ENCODE results near the gene ACSM3.
A peak's percentile ranks its signal among the peaks of the same experiment; 100 is the strongest.
"Not testable (repeated sequence)": the region's sequence is repeated elsewhere in the genome, so short reads cannot be mapped to it uniquely, and the experiment has no call there.

Gene ACSM3

DNA sequence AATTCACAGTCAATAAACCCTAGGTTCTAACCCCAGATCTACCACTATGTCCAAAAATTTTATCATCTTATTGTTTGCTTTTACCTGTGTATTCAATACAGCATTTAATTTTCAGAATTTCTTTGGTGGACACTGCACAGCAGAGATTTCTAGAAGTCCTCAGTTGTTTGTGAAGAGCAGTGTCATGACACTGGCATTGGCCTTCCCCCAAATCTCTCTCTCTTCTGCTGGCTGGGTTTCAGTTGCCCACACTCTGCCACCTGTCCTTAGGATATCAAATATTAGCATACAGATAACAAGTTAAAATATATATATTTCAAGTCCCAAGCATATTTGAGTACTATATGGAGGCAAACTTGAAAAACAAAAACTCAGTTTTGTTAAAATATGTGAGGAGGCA is 20.2 kb upstream of the ACSM3 start:
- DNase-seq: no peak
- TF ChIP-seq POLR2A (IDR thresholded peaks at IDR 0.05; ENCODE audit: low read length) (no peak), GATA1 (IDR thresholded peaks at IDR 0.05; ENCODE audit: low read depth, low read length) (no peak)

- TF ChIP-seq POLR2A (IDR thresholded peaks at IDR 0.05; ENCODE audit: low read length) (no peak), GATA1 (IDR thresholded peaks at IDR 0.05; ENCODE audit: low read depth, low read length) (no peak)
- peak; percentile 54 to 59 for DNase-seq
Measured at GRCh38 chr16:20744922-20745440, 18.8 kb upstream of the ACSM3 start.

- TF ChIP-seq POLR2A (IDR thresholded peaks at IDR 0.05; ENCODE audit: low read length) (no peak), GATA1 (IDR thresholded peaks at IDR 0.05; ENCODE audit: low read depth, low read length) (no peak)
- DNase-seq: no peak
Measured at GRCh38 chr16:20746461-20746860, 17.4 kb upstream of the ACSM3 start.

DNA sequence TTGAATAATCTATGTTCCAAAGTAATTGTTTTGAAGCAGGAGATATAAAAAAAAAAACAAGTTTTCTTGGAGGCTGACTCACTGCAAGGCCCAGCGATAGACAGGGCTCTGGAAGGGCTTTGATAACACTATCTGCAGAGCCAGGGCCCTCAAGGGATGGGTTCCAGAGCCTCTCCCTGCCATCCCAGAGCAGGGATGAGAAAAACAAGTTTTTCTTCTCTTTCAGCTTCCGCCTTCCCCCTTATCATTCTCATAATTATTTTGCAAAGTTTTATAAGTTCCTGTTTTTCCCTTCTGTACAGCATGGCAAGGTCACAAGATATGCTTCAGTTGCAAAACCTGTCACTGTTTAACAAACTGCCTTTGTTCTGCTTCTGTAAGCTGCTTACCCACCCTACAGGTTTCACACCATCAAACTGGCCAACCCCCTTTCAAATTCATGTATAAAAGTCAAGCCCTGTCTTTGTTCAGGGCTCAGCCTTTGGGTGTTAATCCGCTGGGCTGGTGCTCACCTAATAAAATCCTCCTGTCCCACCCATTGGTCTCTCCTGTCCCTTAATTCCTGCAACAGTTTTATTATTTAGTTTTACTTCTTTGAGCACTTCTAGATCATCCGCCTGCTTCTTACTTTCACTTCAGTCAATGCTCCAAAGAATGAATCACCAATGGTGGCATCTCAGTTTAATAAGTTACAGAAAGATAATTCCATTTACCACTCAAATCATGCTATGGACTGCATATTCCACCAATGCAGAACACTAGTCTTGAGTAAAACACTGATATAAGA is 16.6 kb upstream of the ACSM3 start:
- DNase-seq: peak; percentile 82 to 87
- no peak for TF ChIP-seq POLR2A (IDR thresholded peaks at IDR 0.05; ENCODE audit: low read length)
- TF ChIP-seq GATA1 (IDR thresholded peaks at IDR 0.05; ENCODE audit: low read depth, low read length): no peak

DNA sequence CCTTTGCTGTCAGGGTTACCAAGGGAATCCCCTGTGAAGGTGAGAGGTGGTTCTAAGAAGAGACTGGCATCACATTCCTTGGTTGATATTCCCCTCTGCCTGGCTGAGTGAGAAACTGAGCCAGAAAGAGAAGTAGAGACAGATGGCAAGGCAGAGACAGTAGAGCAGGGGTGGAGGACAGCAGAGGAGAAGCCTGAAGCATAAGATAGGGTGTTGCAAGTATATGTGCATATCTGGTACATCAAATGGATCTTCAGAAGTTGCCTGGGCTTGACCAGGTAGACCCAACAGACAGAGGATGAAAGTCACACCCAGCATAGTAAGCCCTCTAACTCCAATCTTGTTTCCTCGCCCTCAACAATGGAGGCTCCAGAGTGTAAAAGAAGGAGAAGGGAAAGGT is 14.3 kb upstream of the ACSM3 start:
- no peak for DNase-seq
- no peak for TF ChIP-seq GATA1 (IDR thresholded peaks at IDR 0.05; ENCODE audit: low read depth, low read length)
- TF ChIP-seq POLR2A (IDR thresholded peaks at IDR 0.05; ENCODE audit: low read length): no peak

DNA sequence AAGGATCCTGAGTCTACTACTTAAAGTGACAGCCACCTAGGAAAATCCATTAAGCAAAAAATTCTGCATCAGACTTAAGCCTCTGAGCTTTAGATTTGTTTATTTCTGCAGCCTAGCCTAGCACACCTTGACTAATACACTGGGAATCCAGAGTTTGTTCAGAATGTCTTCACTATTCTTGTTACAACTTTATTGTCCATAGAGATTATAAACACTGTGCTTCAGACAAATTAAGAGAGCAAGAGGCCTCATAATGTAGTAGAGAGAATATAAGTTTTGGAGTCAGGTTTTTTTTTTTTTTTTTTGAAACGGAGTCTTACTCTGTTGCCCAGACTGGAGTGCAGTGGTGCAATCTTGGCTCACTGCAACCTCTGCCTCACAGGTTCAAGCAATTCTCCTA is 13.3 kb upstream of the ACSM3 start:
- TF ChIP-seq GATA1 (IDR thresholded peaks at IDR 0.05; ENCODE audit: low read depth, low read length) (no peak), POLR2A (IDR thresholded peaks at IDR 0.05; ENCODE audit: low read length) (no peak)
- DNase-seq: no peak

DNA sequence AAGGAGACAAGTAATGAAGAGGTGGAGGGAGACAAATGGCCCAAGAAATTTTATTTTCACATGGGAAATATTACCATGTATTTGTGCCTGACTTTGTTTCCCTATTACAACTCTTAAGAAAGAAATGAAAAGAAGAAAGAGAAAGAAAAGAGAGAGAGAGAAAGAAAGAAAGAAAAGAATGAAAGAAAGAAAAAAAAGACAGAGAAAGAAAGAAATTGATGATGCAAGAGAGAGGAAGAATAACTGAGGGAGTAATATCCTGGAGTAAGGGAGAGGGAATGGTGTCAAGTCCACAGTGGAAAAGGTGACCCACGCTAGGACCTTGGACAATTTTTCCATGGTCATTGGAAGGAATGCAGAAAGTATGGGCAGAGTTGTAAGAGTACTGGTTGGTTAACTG is 10.1 kb upstream of the ACSM3 start:
- TF ChIP-seq POLR2A (IDR thresholded peaks at IDR 0.05; ENCODE audit: low read length): no peak
- no peak for TF ChIP-seq GATA1 (IDR thresholded peaks at IDR 0.05; ENCODE audit: low read depth, low read length)
- DNase-seq: no peak

DNA sequence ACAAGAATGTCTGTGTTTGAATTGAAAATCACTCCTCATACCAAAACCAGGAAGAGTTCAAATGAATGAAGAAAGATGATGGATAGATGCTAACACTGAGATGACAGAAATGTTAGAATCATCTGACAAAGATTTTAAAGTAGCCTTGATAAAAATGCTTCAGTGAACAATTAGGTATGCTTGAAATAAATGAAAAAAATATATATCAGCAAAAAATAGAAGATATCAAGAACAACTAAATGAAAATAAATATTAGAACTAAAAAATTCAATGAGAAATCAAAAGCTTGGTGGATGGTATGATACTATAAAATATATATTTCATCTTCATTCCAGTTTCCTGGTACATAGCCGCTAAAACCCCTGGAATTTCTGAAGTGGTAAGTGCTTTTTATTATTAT is 8.6 kb upstream of the ACSM3 start:
- TF ChIP-seq POLR2A (IDR thresholded peaks at IDR 0.05; ENCODE audit: low read length): no peak
- no peak for TF ChIP-seq GATA1 (IDR thresholded peaks at IDR 0.05; ENCODE audit: low read depth, low read length)
- DNase-seq: no peak

- not testable (repeated sequence) for DNase-seq
Measured at GRCh38 chr16:20755799-20756198, 8.0 kb upstream of the ACSM3 start.

DNA sequence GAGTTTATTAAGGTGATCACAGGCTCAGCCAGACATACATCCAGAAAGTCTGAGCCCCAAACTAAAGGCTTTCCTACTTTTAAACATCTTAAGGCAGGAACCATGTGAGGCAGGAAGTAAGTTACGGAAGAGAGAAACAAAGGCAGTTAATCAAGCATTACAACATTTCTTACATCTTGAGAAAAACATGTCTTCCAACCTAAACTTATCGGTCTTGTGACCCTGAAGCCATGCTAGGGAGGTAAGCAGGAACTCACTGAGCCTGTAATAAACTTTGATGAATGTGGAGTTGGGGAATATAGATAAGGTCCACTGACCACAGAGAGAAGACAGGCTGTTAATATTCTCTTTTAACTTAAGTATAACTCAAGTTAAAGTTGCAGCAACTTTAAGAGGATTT is 3.5 kb upstream of the ACSM3 start:
- no peak for DNase-seq
- TF ChIP-seq GATA1 (IDR thresholded peaks at IDR 0.05; ENCODE audit: low read depth, low read length): no peak
- TF ChIP-seq POLR2A (IDR thresholded peaks at IDR 0.05; ENCODE audit: low read length): no peak

DNA sequence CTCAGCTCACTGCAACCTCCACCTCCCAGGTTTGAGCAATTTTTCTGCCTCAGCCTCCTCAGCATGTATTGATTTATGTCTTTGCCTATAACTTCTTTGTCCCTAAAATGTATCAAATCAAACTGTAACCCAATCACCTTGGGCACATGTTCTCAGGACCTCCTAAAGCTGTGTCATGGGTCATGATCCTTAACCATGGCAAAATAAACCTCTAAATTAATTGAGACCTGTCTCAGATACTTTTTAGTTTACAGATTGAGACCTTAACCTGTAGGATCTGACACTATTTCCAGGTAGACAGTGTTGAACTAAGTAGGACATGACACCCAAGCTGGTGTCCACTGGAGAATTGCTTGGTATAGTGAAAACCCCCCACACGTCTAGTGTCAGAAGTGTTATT is 2.6 kb upstream of the ACSM3 start:
- TF ChIP-seq GATA1 (IDR thresholded peaks at IDR 0.05; ENCODE audit: low read depth, low read length) (no peak), POLR2A (IDR thresholded peaks at IDR 0.05; ENCODE audit: low read length) (no peak)
- no peak for DNase-seq

GRCh38 chr16:20762404-20763123 is 1.2 kb upstream of the ACSM3 start:
- no peak for TF ChIP-seq GATA1 (IDR thresholded peaks at IDR 0.05; ENCODE audit: low read depth, low read length)
- no peak for TF ChIP-seq POLR2A (IDR thresholded peaks at IDR 0.05; ENCODE audit: low read length)
- no peak for DNase-seq

- DNase-seq: not testable (repeated sequence)
Measured at GRCh38 chr16:20764448-20764847, 634 bp downstream of the ACSM3 start.

GRCh38 chr16:20765732-20766131 is 1.9 kb downstream of the ACSM3 start:
- TF ChIP-seq GATA1 (IDR thresholded peaks at IDR 0.05; ENCODE audit: low read depth, low read length) (no peak), POLR2A (IDR thresholded peaks at IDR 0.05; ENCODE audit: low read length) (no peak)
- no peak for DNase-seq

DNA sequence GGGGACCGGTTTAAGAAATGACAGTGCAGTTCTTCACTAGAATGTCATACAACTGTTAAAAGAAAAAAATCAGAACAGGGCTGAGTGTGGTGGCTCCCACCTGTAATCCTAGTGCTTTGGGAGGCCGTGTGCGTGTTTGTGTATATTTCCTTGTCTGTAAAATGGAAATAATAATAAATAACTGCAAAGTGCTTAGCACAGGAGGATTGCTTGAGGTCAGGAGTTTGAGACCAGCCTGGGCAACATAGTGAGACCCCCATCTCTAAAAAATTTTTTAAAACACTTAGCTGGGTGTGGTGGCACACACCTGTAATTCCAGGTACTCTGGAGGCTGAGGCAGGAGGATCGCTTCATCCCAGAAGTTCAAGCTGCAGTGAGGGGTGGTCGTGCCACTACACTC is 2.5 kb downstream of the ACSM3 start:
- no peak for TF ChIP-seq GATA1 (IDR thresholded peaks at IDR 0.05; ENCODE audit: low read depth, low read length)
- TF ChIP-seq POLR2A (IDR thresholded peaks at IDR 0.05; ENCODE audit: low read length): no peak
- DNase-seq: no peak
